ENCODE data around the gene CNIH4.
"Not testable (repeated sequence)": the region's sequence is repeated elsewhere in the genome, so short reads cannot be mapped to it uniquely, and the experiment has no call there.

CNIH4 gene

DNA sequence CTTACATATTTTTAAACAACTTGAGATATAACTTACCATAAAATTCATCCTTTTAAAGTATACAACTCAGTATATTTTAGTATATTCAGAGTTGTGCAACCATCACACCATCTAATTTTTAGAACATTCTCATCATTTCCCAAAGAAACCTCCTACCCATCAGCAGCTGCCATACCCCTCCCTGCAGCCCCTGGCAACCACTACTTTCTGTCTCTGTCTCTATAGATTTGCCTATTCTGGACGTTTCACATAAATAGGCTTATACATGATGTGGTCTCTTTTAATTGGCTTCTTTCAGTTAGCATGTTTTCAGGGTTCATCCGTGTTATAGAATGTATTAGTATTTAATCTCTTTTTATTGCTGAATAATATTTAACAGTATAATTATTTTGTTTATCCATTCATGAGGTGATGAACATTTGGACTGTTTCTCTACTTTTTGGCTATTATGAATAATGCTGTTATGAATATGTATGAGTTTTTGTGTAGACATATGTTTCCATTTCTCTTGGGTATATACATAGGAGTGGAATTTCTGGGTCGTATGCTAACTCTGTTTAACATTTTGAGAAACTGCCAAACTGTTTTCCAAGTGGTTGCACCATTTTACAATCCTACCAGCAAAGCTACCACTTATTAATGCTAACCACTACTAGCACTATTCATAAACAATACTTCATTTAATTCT is 48.4 kb downstream of the CNIH4 start:
- DNase-seq: no peak

GRCh38 chr1:224405604-224405970 is 48.9 kb downstream of the CNIH4 start:
- no peak for DNase-seq

- DNase-seq: no peak
Measured at GRCh38 chr1:224406216-224406615, 49.5 kb downstream of the CNIH4 start.

- no peak for DNase-seq
Measured at GRCh38 chr1:224407571-224408293, 51.1 kb downstream of the CNIH4 start.

DNA sequence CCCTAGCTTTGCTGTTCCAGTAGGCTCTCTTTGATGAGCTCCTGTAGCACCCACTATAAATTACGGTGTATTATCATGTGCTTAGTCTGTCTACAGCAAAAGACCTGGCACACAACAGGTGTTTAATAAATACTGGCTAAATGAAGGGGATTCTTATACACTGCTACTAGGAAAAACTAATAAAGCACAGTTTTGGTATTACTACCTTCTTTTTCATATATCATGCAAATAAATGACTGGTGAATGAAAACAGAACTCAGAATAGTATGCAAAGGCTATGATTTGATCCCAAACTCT is 51.6 kb downstream of the CNIH4 start:
- no peak for DNase-seq

DNA sequence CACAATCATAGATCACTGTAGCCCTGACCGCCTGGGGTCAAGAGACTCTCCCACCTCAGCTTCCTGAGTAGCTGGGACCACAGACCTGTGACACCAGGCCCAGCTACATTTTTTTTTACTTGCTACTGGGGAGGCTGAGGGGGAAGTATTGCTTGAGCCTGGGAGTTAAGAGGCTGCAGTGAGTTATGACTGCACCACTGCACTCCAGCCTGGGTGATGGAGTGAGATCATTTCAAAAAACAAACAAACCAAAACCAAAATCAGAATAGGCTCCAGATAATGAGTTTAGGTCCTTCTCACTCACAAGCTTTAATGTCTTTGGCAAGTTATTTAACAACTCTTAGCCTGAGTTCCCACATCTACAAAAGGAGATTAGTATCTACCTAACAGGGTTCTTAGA is 55.1 kb downstream of the CNIH4 start:
- no peak for DNase-seq

DNA sequence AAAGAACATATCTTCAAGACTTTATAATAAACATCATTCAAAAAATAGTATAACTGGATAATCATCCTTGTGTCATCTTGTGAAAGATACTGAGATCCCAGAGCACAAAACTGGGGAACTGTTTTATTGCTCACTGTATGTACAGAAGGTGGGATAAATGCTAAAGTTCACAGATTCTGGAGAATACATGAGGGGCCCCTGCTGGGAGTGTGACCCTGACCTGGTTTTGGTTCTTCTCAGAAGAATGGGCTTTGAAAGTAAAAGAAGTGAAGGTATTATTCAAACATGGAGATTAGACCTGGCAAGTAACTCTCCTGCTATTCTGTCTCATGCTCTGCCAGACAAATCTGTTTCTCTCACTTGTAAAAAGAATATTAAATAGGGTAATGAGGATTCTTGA is 63.4 kb downstream of the CNIH4 start:
- DNase-seq: no peak

- no peak for DNase-seq
Measured at GRCh38 chr1:224425279-224425884, 68.7 kb downstream of the CNIH4 start.

DNA sequence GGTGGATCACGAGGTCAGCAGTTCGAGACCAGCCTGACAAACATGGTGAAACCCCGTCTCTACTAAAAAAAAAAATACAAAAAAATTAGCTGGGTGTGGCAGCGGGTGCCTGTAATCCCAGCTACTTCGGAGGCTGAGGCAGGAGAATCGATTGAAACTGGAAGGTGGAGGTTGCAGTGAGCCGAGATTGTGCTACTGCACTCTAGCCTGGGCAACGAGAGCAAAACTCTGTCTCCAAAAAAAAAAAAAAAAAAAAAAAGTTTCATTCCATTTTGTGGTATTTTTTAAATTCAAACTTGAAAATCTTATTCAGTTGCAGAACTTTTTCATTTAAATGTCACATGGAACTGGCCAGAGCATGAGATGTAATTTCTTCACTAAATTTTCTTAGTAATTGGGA is 70.2 kb downstream of the CNIH4 start:
- not testable (repeated sequence) for DNase-seq

GRCh38 chr1:224427346-224427745 is 70.7 kb downstream of the CNIH4 start:
- no peak for DNase-seq

GRCh38 chr1:224428713-224429112 is 72.0 kb downstream of the CNIH4 start:
- not testable (repeated sequence) for DNase-seq
